Panc1 (cell line): Measurements from ENCODE around the gene FOXP2.

Source experiments
- CTCF ChIP-seq: fragments of 450-650 bp; IDR thresholded peaks from 2 replicates; pipeline ENCODE4 v1.5.1; 2017; ENCODE audit warnings: mild to moderate bottlenecking
- POLR2AphosphoS5 ChIP-seq: IDR thresholded peaks from 2 replicates; pipeline ENCODE4 v1.6.1; 2012; ENCODE audit warnings: mild to moderate bottlenecking, low read depth, low read length, moderate library complexity
- REST ChIP-seq, 2 experiments: IDR thresholded peaks; 2 replicates each; pipeline ENCODE4 v1.6.1; 2011 to 2012; ENCODE audit warnings: low read depth in 2 of 2, control low read depth in 1 of 2, low read length in 1 of 2, mild to moderate bottlenecking in 1 of 2, moderate library complexity in 1 of 2; ENCODE audit not compliant: insufficient read depth in 1 of 2
- TCF7L2 ChIP-seq: IDR thresholded peaks from 2 replicates; pipeline ENCODE4 v1.6.1; 2011; ENCODE audit warnings: mild to moderate bottlenecking, low read depth, low read length, inconsistent platforms

GRCh38 chr7:114687238-114687637 lies 272.6 kb downstream of the FOXP2 start:
- no peak for TF ChIP-seq CTCF
- no peak for TF ChIP-seq POLR2AphosphoS5
- no peak for TF ChIP-seq TCF7L2
- no peak for TF ChIP-seq REST (IDR thresholded peaks at IDR 0.05; ENCODE audit: insufficient read depth in 1 of 2, low read depth in 2 of 2, low read length in 1 of 2)
